NCI-H1048 (cell line): ENCODE results near the gene NAA20.

ENCODE experiments used
- DNase-seq: peaks from one replicate; lab custom pipeline; 2025; lab: John Stamatoyannopoulos, UW

Gene NAA20

DNA sequence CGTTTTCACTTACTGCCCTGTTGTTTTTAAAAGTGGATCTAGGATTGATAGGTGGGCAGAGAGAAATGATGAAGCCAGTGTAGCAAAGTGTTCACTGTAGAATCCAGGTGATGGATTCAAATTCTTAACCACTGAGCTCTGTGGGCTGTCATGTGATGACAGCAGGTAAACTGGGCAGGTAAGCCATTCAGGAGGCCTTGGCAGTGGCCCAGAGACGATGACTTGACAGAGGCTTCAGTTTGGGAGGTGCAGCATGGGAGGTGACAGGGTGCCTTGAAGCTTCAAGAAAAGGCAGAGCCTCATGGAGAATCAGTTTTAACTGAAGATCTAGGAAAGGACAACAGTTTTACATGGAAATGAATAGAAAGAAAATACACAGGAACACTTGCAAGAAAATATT is 2.0 kb downstream of the NAA20 start:
- no peak for DNase-seq

- DNase-seq = no peak
Observed at GRCh38 chr20:20020908-20021307, 3.7 kb downstream of the NAA20 start.

GRCh38 chr20:20021835-20022234 is 4.7 kb downstream of the NAA20 start:
- DNase-seq = no peak

DNA sequence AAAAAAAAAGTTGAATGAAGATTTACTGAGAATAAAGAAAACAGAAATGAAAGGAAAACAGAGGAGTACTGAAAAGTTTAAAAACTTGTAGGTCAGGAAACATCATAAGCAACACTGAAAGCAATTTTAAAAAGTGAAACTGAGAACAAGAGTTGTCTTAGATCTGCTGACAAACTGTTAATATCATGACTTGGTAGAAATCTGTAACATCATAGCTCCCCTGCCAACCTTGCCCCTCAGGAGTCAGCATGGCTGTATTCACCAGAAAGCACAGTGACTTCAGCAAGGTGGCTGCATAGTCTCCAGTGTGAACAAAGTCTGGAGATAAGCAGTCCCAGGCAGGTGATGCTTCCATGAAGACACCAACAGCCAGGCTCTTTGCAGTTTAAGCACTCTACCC is 5.3 kb downstream of the NAA20 start:
- no peak for DNase-seq

GRCh38 chr20:20023395-20023794 is 6.2 kb downstream of the NAA20 start:
- no peak for DNase-seq

GRCh38 chr20:20024942-20025341 is 7.8 kb downstream of the NAA20 start:
- no peak for DNase-seq

GRCh38 chr20:20027284-20027683 is 10.1 kb downstream of the NAA20 start:
- DNase-seq = no peak

DNA sequence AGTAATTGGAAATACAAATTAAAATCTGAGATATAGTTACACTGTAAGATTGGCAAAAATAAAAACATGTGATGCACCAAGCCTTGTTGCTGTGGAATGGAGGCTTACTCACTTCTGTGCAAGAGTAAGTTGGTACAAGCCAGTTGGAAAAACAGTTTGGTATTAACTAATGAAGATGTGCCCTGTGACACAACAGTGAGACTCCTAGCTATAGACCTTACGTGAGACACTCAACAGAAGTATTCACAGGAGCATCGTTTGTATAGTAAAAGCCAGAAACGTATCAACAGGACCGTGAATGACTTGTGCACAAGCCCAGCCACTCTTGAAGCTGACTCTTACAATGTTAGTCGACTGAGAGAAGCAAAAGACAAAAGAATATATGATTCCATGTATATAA is 14.6 kb downstream of the NAA20 start:
- no peak for DNase-seq

DNA sequence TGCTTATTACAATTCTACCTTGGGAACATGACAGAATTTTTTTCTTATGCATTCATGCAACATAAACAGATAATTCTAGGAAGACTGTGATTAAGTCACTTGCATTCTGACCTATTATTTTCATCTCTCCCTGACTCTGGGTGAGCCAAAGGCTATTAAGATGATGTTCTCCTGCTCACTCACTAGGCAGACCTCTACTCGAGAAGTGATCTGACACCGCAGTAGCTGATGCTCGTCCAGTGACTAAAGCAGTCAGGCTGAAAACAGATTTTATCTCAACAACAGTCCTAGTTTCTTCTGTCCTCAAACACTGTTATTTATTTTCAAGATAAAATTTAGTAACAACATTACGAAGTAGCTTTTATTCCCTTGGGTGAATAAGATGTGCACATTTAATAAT is 17.3 kb downstream of the NAA20 start:
- no peak for DNase-seq

- DNase-seq = no peak
Observed at GRCh38 chr20:20036756-20037155, 19.6 kb downstream of the NAA20 start.

- DNase-seq = no peak
Observed at GRCh38 chr20:20037960-20038359, 20.8 kb downstream of the NAA20 start.

DNA sequence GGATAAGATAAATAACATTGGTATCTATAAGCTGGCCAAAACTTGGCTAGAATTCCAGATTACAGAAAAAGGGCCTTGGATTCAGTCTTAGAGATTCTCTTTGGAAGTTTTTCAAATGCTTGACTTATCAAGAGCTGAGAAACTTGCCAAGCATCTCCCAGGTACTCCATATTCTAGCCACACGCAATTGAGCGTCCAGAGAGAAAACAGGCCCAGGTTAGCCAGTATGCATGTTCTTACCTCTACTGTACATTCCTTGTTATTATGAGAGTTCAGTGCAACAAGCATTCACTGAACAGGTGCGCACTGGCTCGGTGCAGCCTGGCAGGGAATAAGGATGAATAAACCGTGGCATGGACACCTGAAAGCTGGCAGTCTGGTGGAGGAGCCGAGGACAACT is 21.4 kb downstream of the NAA20 start:
- DNase-seq = no peak

GRCh38 chr20:20039752-20040387 is 22.7 kb downstream of the NAA20 start:
- DNase-seq = no peak

DNA sequence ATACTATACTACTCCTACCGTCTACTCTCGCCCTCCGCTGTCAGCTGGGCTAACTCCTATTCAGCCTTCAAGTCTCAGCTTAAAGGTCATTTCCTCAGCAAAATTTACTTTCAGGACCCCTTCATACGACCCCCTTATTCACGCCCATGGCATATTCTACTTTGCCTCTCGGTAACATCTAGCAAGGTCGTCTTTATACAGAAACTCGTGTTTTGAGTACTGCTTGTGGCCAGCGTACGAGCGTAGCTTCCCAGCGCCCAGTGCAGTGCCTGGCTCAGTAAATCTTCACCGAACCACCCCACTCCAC is 34.6 kb downstream of the NAA20 start:
- no peak for DNase-seq

- DNase-seq = peak; percentile 90
Observed at GRCh38 chr20:20052074-20052970, 35.2 kb downstream of the NAA20 start, which contains the start of the genes CFAP61 and CRNKL1. CFAP61 (plus strand) TSS chr20:20052532; CDS start chr20:20056654, 4,122 bp downstream. CRNKL1 (minus strand) TSS chr20:20052466; CDS start chr20:20052342, 124 bp downstream.

- no peak for DNase-seq
Observed at GRCh38 chr20:20060234-20060998, 43.3 kb downstream of the NAA20 start.

- DNase-seq = no peak
Observed at GRCh38 chr20:20063941-20064702, 47.0 kb downstream of the NAA20 start.

DNA sequence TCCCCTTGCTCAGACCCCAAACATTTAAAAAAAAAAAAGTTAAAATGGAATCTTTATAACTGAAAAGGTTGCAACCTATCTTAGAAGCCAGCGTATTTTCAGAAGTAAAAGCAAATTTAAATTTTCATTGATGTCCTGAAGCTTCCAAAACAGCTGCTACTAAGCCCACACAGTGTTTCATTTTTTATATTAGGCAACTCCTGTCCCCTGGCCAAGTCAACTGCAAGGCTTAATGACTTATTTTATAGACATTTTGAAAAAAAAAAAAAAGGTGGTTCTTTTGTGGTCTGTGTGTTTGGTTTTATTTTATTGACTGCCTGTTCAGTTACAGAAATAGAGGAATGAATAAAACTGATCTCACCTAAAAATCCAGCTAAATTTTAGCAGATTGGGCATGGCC is 48.2 kb downstream of the NAA20 start:
- no peak for DNase-seq

GRCh38 chr20:20070871-20071726 is 53.9 kb downstream of the NAA20 start:
- no peak for DNase-seq

- no peak for DNase-seq
Observed at GRCh38 chr20:20073801-20074371, 56.7 kb downstream of the NAA20 start.

DNA sequence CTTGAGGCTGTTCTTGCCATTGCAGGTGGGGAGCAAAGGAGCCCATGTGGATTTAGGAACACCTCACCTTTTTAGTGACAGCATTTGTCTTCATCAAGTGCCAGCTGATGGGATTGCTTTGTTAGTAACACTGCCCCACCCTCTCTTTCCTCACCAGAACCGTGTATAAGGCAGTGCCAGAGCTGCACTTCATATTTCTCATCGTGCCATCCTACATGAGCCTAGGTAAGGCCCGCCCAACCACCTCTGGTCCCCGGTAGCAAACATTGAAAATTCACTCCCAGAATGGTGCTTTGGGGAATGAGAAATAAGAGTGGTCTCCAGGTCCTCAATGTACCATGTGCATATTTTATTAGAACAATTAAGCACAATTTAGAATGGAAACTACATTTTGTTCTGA is 57.9 kb downstream of the NAA20 start:
- DNase-seq = no peak
